Fibroblast of skin of right biceps (primary cell): Measurements from ENCODE around the gene PDHX.
A peak's percentile ranks its signal among the peaks of the same experiment; 100 is the strongest.
"Not testable (repeated sequence)": the region's sequence is repeated elsewhere in the genome, so short reads cannot be mapped to it uniquely, and the experiment has no call there.

ENCODE experiments used
- DNase-seq: peaks from one replicate; pipeline ENCODE4 v3.0.0-alpha.2; 2013

PDHX gene

GRCh38 chr11:34913556-34913955 lies 2.9 kb upstream of the PDHX start:
- DNase-seq = not testable (repeated sequence)

GRCh38 chr11:34915136-34916014 lies 1.0 kb upstream of the PDHX start:
- DNase-seq = no peak

- peak; percentile 31 for DNase-seq
Observed at GRCh38 chr11:34916843-34917770, 689 bp downstream of the PDHX start.

- DNase-seq = no peak
Observed at GRCh38 chr11:34921156-34921555, 4.7 kb downstream of the PDHX start.

- no peak for DNase-seq
Observed at GRCh38 chr11:34924714-34925113, 8.3 kb downstream of the PDHX start.

- peak; percentile 70 for DNase-seq
Observed at GRCh38 chr11:34926101-34926830, 9.8 kb downstream of the PDHX start.

- DNase-seq = peak; percentile 83
Observed at GRCh38 chr11:34926831-34927132, 10.4 kb downstream of the PDHX start.

GRCh38 chr11:34928268-34928959 lies 12.0 kb downstream of the PDHX start:
- peak; percentile 5 for DNase-seq

- DNase-seq = no peak
Observed at GRCh38 chr11:34928960-34929680, 12.7 kb downstream of the PDHX start.

- no peak for DNase-seq
Observed at GRCh38 chr11:34929794-34930763, 13.7 kb downstream of the PDHX start.

- peak; percentile 6 for DNase-seq
Observed at GRCh38 chr11:34936945-34937629, 20.7 kb downstream of the PDHX start.

GRCh38 chr11:34938611-34939010 lies 22.2 kb downstream of the PDHX start:
- DNase-seq = no peak

- peak; percentile 68 for DNase-seq
Observed at GRCh38 chr11:34940026-34940677, 23.7 kb downstream of the PDHX start.

GRCh38 chr11:34941688-34942087 lies 25.3 kb downstream of the PDHX start:
- no peak for DNase-seq

- no peak for DNase-seq
Observed at GRCh38 chr11:34944692-34945091, 28.3 kb downstream of the PDHX start.

- peak; percentile 53 for DNase-seq
Observed at GRCh38 chr11:34948696-34949095, 32.3 kb downstream of the PDHX start.

GRCh38 chr11:34953955-34954354 lies 37.5 kb downstream of the PDHX start:
- DNase-seq = no peak

GRCh38 chr11:34957206-34957605 lies 40.8 kb downstream of the PDHX start:
- DNase-seq = no peak

- no peak for DNase-seq
Observed at GRCh38 chr11:34957606-34958005, 41.2 kb downstream of the PDHX start.
